A549 (cell line): ENCODE measurements around the gene RFT1. TPM values are rescaled to one million over a fixed set of nuclear protein-coding genes. Genes with fewer than 3 reads are reported as not detected.

Experiments
- ATAC-seq, 2 experiments: fragments of 200-7000 bp in 1 of 2; fragments of >200 bp in 1 of 2; cut with Nextera tagmentation in 1 of 2; cut with Tn5 transposase in 1 of 2; 3 replicates each; pipeline versions ENCODE4 v1.8.0 to v1.9.1; 2018 to 2020; ENCODE audit warnings: mild to moderate bottlenecking in 1 of 2, moderate library complexity in 1 of 2
- CTCF ChIA-PET: fragments of 300-600 bp; sonication (Branson Sonifier 250); formaldehyde crosslinking; extraction: SDS; loops from one replicate; lab custom pipeline; 2021; ENCODE audit warnings: antibody characterized with exemption, inconsistent platforms; lab: Yijun Ruan, JAX
- POLR2A ChIA-PET: fragments of 350-600 bp; formaldehyde crosslinking; extraction: SDS; loops from one replicate; lab custom pipeline; 2021; ENCODE audit warnings: antibody characterized with exemption, inconsistent platforms; lab: Yijun Ruan, JAX
- DNase-seq, 2 experiments: peaks; one replicate each; pipeline versions ENCODE4 v3.0.0 to v3.0.0-alpha.2; 2011 to 2016; ENCODE audit warnings: low read depth in 1 of 2, low spot score in 1 of 2
- FAIRE-seq: peaks from 2 replicates; lab custom pipeline; 2011; peaks lifted over from hg19 to GRCh38; lab: Jason Lieb, UNC
- H3K27ac ChIP-seq, 2 experiments: fragments of >200 bp; sonication (Bioruptor Twin); formaldehyde crosslinking; 3 replicates each; pipeline ENCODE4 v1.5.1; 2016 to 2017
- H3K4me1 ChIP-seq: fragments of >200 bp; sonication (Bioruptor Twin); formaldehyde crosslinking; 3 replicates; pipeline ENCODE4 v1.6.1; 2016
- H3K4me2 ChIP-seq: fragments of >200 bp; sonication (Bioruptor Twin); formaldehyde crosslinking; 3 replicates; pipeline ENCODE4 v1.6.1; 2016
- H3K4me3 ChIP-seq: fragments of >200 bp; sonication (Bioruptor Twin); formaldehyde crosslinking; 3 replicates; pipeline ENCODE4 v1.5.1; 2016
- H3K9me3 ChIP-seq: fragments of >200 bp; sonication (Bioruptor Twin); formaldehyde crosslinking; 3 replicates; pipeline ENCODE4 v1.6.1; 2016
- BHLHE40 ChIP-seq: IDR thresholded peaks from 2 replicates; pipeline ENCODE4 v1.6.1; 2012; ENCODE audit warnings: low read depth, low read length, inconsistent platforms
- CEBPB ChIP-seq, 2 experiments: fragments of >200 bp in 1 of 2; sonication (Bioruptor Twin) in 1 of 2; formaldehyde crosslinking in 1 of 2; IDR thresholded peaks; 2 replicates each; pipeline ENCODE4 v1.6.1; 2012 to 2016
- CHD2 ChIP-seq: fragments of 150-350 bp; IDR thresholded peaks from 2 replicates; pipeline ENCODE4 v1.6.1; 2014; ENCODE audit warnings: low read length; ENCODE audit not compliant: partially characterized antibody
- E2F6 ChIP-seq: IDR thresholded peaks from 2 replicates; pipeline ENCODE4 v1.6.1; 2012; ENCODE audit warnings: low read depth, borderline replicate concordance
- EHF ChIP-seq: fragments of 250-450 bp; sonication (Bioruptor Pico); IDR thresholded peaks from 2 replicates; pipeline ENCODE4 v1.5.0; 2020; ENCODE audit warnings: mild to moderate bottlenecking
- ELK1 ChIP-seq: fragments of 150-350 bp; IDR thresholded peaks from 2 replicates; pipeline ENCODE4 v1.6.1; 2014; ENCODE audit warnings: low read depth, mild to moderate bottlenecking, low read length
- EP300 ChIP-seq, 2 experiments: fragments of >200 bp; sonication (Bioruptor Twin); formaldehyde crosslinking; IDR thresholded peaks; 2 replicates in 1 of 2; 3 replicates in 1 of 2; pipeline ENCODE4 v1.6.1; 2016 to 2017
- ESRRA ChIP-seq: fragments of 150-350 bp; IDR thresholded peaks from 2 replicates; pipeline ENCODE4 v1.6.1; 2014; ENCODE audit warnings: mild to moderate bottlenecking, low read length, borderline replicate concordance
- FOSB ChIP-seq: fragments of 250-450 bp; sonication (Bioruptor Pico); IDR thresholded peaks from 2 replicates; pipeline ENCODE4 v1.5.0; 2020; ENCODE audit warnings: mild to moderate bottlenecking, moderate library complexity
- FOSL2 ChIP-seq, 2 experiments: fragments of 450-650 bp in 1 of 2; fragments of >200 bp in 1 of 2; sonication (Bioruptor Twin) in 1 of 2; formaldehyde crosslinking; IDR thresholded peaks; 2 replicates each; pipeline versions ENCODE4 v1.5.0 to v1.6.1; 2016 to 2020; ENCODE audit warnings: mild to moderate bottlenecking in 1 of 2, moderate library complexity in 1 of 2
- HDAC2 ChIP-seq: fragments of 200-600 bp; sonication (generic); IDR thresholded peaks from 2 replicates; pipeline ENCODE4 v1.6.1; 2016
- HMGXB4 ChIP-seq: fragments of 250-450 bp; sonication (Bioruptor Pico); IDR thresholded peaks from 2 replicates; pipeline ENCODE4 v1.5.0; 2021; ENCODE audit warnings: mild to moderate bottlenecking, moderate library complexity, borderline replicate concordance
- HOXA7 ChIP-seq: fragments of 250-450 bp; sonication (Bioruptor Pico); IDR thresholded peaks from 2 replicates; pipeline ENCODE4 v1.5.0; 2020; ENCODE audit warnings: mild to moderate bottlenecking, moderate library complexity
- HOXB5 ChIP-seq: fragments of 250-450 bp; sonication (Bioruptor Pico); IDR thresholded peaks from 2 replicates; pipeline ENCODE4 v1.5.0; 2020; ENCODE audit warnings: mild to moderate bottlenecking, moderate library complexity
- KDM5A ChIP-seq: fragments of 200-600 bp; sonication (generic); IDR thresholded peaks from 2 replicates; pipeline ENCODE4 v1.6.1; 2016; ENCODE audit warnings: antibody characterized with exemption, mild to moderate bottlenecking
- MAX ChIP-seq: IDR thresholded peaks from 2 replicates; pipeline ENCODE4 v1.6.1; 2012
- NR3C1 ChIP-seq: fragments of >200 bp; sonication (Bioruptor Twin); formaldehyde crosslinking; IDR thresholded peaks from 3 replicates; pipeline ENCODE4 v1.6.1; 2017
- PHF8 ChIP-seq: fragments of 200-600 bp; sonication (generic); IDR thresholded peaks from 2 replicates; pipeline ENCODE4 v1.6.1; 2016; ENCODE audit warnings: low read depth, mild to moderate bottlenecking, antibody characterized with exemption, moderate library complexity, borderline replicate concordance
- RARB ChIP-seq: fragments of 250-450 bp; sonication (Bioruptor Pico); IDR thresholded peaks from 2 replicates; pipeline ENCODE4 v1.8.0; 2021; ENCODE audit warnings: mild to moderate bottlenecking, moderate library complexity
- RCOR1 ChIP-seq: fragments of 150-350 bp; IDR thresholded peaks from 2 replicates; pipeline ENCODE4 v1.6.1; 2014; ENCODE audit warnings: antibody characterized with exemption, low read length, low read depth
- TFCP2L1 ChIP-seq: fragments of 250-450 bp; sonication (Bioruptor Pico); IDR thresholded peaks from 2 replicates; pipeline ENCODE4 v1.5.0; 2021; ENCODE audit warnings: mild to moderate bottlenecking
- TP53 ChIP-seq: fragments of 250-450 bp; sonication (Bioruptor Pico); IDR thresholded peaks from 2 replicates; pipeline ENCODE4 v1.5.0; 2021; ENCODE audit warnings: mild to moderate bottlenecking, moderate library complexity
- ZC3H11A ChIP-seq: fragments of 450-650 bp; IDR thresholded peaks from 2 replicates; pipeline ENCODE4 v1.6.1; 2014; ENCODE audit warnings: antibody characterized with exemption, mild to moderate bottlenecking
- ZFP36 ChIP-seq: fragments of 450-650 bp; IDR thresholded peaks from 2 replicates; pipeline ENCODE4 v1.6.1; 2014; ENCODE audit warnings: borderline replicate concordance; ENCODE audit not compliant: partially characterized antibody
- ZSCAN20 ChIP-seq: fragments of 250-450 bp; sonication (Bioruptor Pico); IDR thresholded peaks from 2 replicates; pipeline ENCODE4 v1.8.0; 2022; ENCODE audit warnings: mild to moderate bottlenecking, moderate library complexity
- WGBS: methylation state at CpG from one replicate; pipeline ENCODE4 v1.1.6; 2017; ENCODE audit errors: missing lambda C conversion rate; 5-methylcytosine and 5-hydroxymethylcytosine counted together
- polyA plus RNA-seq, 4 experiments: library from polyadenylated mRNA; depleted of rRNA in 3 of 4; stranded (reverse); fragments of >200 nt; fragmentation: RNase III in 1 of 4; extraction: RNeasy Plus Mini Kit Qiagen cat#74134 plus additional on column Dnase treatment in 1 of 4; gene quantifications; 2 replicates in 3 of 4; 3 replicates in 1 of 4; pipeline ENCODE4 v1.2.3, GENCODE V29; 2011 to 2017

Gene RFT1
- polyA plus RNA-seq, 2 of the 4 experiments (the other 2 are of a cell fraction), result 15.6 to 33.6 TPM

GRCh38 chr3:53102601-53103147 lies 27.6 kb downstream of the RFT1 start:
- H3K4me3 ChIP-seq, result no peak overlapping the region
- POLR2A ChIA-PET, result no interaction called here
- CTCF ChIA-PET, result interaction anchor here (0.7 to 1.1 kb wide), 3 partner anchors 8 to 19 kb away, joined by 3 to 5 read pairs (median 3); no protein-coding TSS in a partner anchor
- TF ChIP-seq TP53 (CRISPR knock-in tag) (no peak), HOXB5 (CRISPR knock-in tag) (no peak), KDM5A (no peak), TFCP2L1 (CRISPR knock-in tag) (no peak), RCOR1 (no peak), BHLHE40 (no peak), ZSCAN20 (CRISPR knock-in tag) (no peak), HMGXB4 (no peak)
- 74% methylated on average over 6 of the region's 6 CpGs for WGBS
- FAIRE-seq (no peak), DNase-seq (no peak), ATAC-seq (no peak)
- no peaks in the 10 kb centered on the region for H3K4me1 ChIP-seq
- H3K27ac ChIP-seq, result no peak overlapping the region
- H3K9me3 ChIP-seq, result no peaks in the 10 kb centered on the region
- no peak overlapping the region for H3K4me2 ChIP-seq

- Histone ChIP-seq H3K27ac (no peak overlapping the region), H3K4me1 (no peaks in the 10 kb centered on the region), H3K4me2 (no peak overlapping the region), H3K9me3 (no peaks in the 10 kb centered on the region), H3K4me3 (no peak overlapping the region)
- TF ChIP-seq CHD2 (no peak), HDAC2 (no peak), ZC3H11A (no peak), FOSB (CRISPR knock-in tag) (no peak), ZFP36 (no peak), ELK1 (no peak), MAX (no peak), NR3C1 (no peak), TFCP2L1 (CRISPR knock-in tag) (no peak), ESRRA (no peak), PHF8 (no peak), RARB (no peak), HOXA7 (no peak), E2F6 (no peak), TP53 (CRISPR knock-in tag) (no peak), CEBPB (IDR thresholded peaks at IDR 0.05) (no peak), EP300 (IDR thresholded peaks at IDR 0.05) (no peak), FOSL2 (IDR thresholded peaks at IDR 0.05) (no peak), FOSL2 (CRISPR knock-in tag; IDR thresholded peaks at IDR 0.05) (no peak), HMGXB4 (no peak), EHF (no peak)
- DNase-seq (no peak), FAIRE-seq (no peak), ATAC-seq (no peak)
- POLR2A ChIA-PET, result no interaction called here
- 87% methylated on average over 12 of the region's 12 CpGs for WGBS
- CTCF ChIA-PET, result interaction anchor here (0.7 to 1.1 kb wide), 3 partner anchors 9 to 93 kb away, joined by 3 to 5 read pairs (median 3); no protein-coding TSS in a partner anchor
Measured at GRCh38 chr3:53101956-53102355, 28.3 kb downstream of the RFT1 start.
